ENCODE results near the gene NGRN. TPM values are rescaled to one million over a fixed set of nuclear protein-coding genes. Genes with fewer than 3 reads are reported as not detected.

NGRN gene
- total RNA-seq, 4 donors from 2014 or later: 27.7 to 58.3 (median 44.5) TPM

- no peak for DNase-seq
- Histone ChIP-seq H3K9me3 (no peaks in the 10 kb centered on the region), H3K27ac (no peak overlapping the region), H3K4me3 (no peak overlapping the region), H3K27me3 (no peaks in the 10 kb centered on the region), H3K4me1 (peaks cover 0 to 7% (median 3%) of the 10 kb centered on the region in 4 donors), H3K36me3 (no peaks in the 10 kb centered on the region)
- 71 to 73% methylated on average over 2 to 3 of the region's 3 CpGs for WGBS, 2 donors (ENCODE audit: low coverage in 1 of 2)
- TF ChIP-seq POLR2AphosphoS5 (IDR thresholded peaks at IDR 0.05) (no peak), EP300 (IDR thresholded peaks at IDR 0.05; ENCODE audit: low read depth) (no peak)
- intact Hi-C loops (cut with DNase I; ENCODE audit: low total_unique reads): no loop called here
- in situ Hi-C loops (cut with MboI; ENCODE audit: low pct_ligation_motif_present in 1 of 4, low pct_unique_long_range_greater_than_20kb in 1 of 4, low sequenced_read_pairs in 3 of 4): loop anchor here in 2 of 4 donors (25.0 kb wide), 2 partner anchors 306 to 581 kb away; partner anchors contain the start of gene FES (in 1 of the 2)
Measured at GRCh38 chr15:90305932-90306331, 40.5 kb downstream of the NGRN start.

DNA sequence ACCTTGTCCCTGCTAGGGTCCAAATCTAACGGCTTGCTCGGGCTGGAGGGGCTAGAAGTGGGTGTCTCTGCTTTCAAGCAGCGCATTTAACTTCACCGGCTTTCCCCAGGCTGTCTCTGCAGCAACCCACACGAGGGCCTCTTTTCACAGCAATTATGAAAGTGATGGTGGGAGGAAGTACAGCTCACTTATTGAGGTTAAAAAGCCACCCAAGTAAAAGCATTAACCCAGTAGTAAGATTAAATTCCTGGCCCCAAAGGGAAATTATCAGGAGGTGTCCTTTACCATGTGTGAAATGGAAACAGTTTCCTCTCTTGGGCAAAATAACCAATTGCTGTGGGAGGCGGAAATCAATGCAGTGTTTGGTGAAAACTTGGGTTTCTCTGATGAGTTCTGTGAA is 41.1 kb downstream of the NGRN start:
- WGBS, 2 donors (ENCODE audit: low coverage in 1 of 2): 48 to 50% methylated on average over 1 to 6 of the region's 6 CpGs
- intact Hi-C loops (cut with DNase I; ENCODE audit: low total_unique reads): no loop called here
- no peak overlapping the region for H3K27ac ChIP-seq

DNA sequence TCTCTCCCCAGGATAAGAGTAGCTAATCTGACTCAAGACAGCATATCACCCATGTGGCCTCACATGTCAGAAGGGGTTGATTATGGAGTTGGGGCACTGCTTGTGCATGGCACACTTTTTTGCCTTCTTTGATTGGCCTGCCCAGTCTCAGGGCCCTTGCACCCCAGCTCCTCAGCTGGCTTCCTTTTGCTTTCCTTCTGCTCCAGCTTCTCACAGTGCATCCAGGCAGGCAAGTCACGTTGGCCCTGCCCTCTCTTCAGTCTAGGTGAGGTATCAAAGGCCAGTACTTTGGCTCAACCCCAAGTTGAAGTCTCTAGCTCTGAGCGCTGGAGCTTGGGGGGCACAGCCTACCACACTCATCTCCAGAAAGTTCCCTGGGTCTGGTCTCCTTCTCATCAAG is 42.2 kb downstream of the NGRN start:
- no peaks in the 10 kb centered on the region for H3K9me3 ChIP-seq
- H3K4me3 ChIP-seq: no peak overlapping the region
- H3K27me3 ChIP-seq: no peaks in the 10 kb centered on the region
- peaks cover 0 to 6% (median 2%) of the 10 kb centered on the region in 4 donors for H3K4me1 ChIP-seq
- H3K27ac ChIP-seq: no peak overlapping the region
- in situ Hi-C loops (cut with MboI; ENCODE audit: low pct_ligation_motif_present in 1 of 4, low pct_unique_long_range_greater_than_20kb in 1 of 4, low sequenced_read_pairs in 3 of 4) (loop anchor here in 2 of 4 donors (25.0 kb wide), 2 partner anchors 305 to 580 kb away; partner anchors contain the start of gene FES (in 1 of the 2)), intact Hi-C loops (cut with DNase I; ENCODE audit: low total_unique reads) (no loop called here)
- WGBS, 2 donors (ENCODE audit: low coverage in 1 of 2): 40 to 92% methylated on average over 1 to 2 of the region's 2 CpGs
- TF ChIP-seq, protein P1, sequence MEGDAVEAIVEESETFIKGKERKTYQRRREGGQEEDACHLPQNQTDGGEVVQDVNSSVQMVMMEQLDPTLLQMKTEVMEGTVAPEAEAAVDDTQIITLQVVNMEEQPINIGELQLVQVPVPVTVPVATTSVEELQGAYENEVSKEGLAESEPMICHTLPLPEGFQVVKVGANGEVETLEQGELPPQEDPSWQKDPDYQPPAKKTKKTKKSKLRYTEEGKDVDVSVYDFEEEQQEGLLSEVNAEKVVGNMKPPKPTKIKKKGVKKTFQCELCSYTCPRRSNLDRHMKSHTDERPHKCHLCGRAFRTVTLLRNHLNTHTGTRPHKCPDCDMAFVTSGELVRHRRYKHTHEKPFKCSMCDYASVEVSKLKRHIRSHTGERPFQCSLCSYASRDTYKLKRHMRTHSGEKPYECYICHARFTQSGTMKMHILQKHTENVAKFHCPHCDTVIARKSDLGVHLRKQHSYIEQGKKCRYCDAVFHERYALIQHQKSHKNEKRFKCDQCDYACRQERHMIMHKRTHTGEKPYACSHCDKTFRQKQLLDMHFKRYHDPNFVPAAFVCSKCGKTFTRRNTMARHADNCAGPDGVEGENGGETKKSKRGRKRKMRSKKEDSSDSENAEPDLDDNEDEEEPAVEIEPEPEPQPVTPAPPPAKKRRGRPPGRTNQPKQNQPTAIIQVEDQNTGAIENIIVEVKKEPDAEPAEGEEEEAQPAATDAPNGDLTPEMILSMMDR (IDR thresholded peaks at IDR 0.05): no peak
- TF ChIP-seq POLR2A (IDR thresholded peaks at IDR 0.05): no peak
- TF ChIP-seq EP300 (IDR thresholded peaks at IDR 0.05; ENCODE audit: low read depth): no peak
- TF ChIP-seq POLR2AphosphoS5 (IDR thresholded peaks at IDR 0.05): no peak
- no peak for DNase-seq
- H3K36me3 ChIP-seq: no peaks in the 10 kb centered on the region

More for the DNA sequence above, 41.1 kb downstream of the NGRN start:
- Histone ChIP-seq H3K36me3 (no peaks in the 10 kb centered on the region), H3K4me3 (no peak overlapping the region), H3K27me3 (no peaks in the 10 kb centered on the region), H3K9me3 (no peaks in the 10 kb centered on the region), H3K4me1 (peaks cover 0 to 6% (median 2%) of the 10 kb centered on the region in 4 donors)
- in situ Hi-C loops (cut with MboI; ENCODE audit: low pct_ligation_motif_present in 1 of 4, low pct_unique_long_range_greater_than_20kb in 1 of 4, low sequenced_read_pairs in 3 of 4): loop anchor here in 2 of 4 donors (25.0 kb wide), 2 partner anchors 306 to 581 kb away; partner anchors contain the start of gene FES (in 1 of the 2)
- TF ChIP-seq, protein P1 (IDR thresholded peaks at IDR 0.05): no peak
- TF ChIP-seq POLR2AphosphoS5 (IDR thresholded peaks at IDR 0.05) (no peak), EP300 (IDR thresholded peaks at IDR 0.05; ENCODE audit: low read depth) (no peak), POLR2A (IDR thresholded peaks at IDR 0.05) (no peak)
- DNase-seq: no peak

- WGBS, 2 donors (ENCODE audit: low coverage in 1 of 2): 94% methylated on average over 4 of the region's 4 CpGs; no CpG with 5 or more reads in 1 of the 2 donors
- no peak for DNase-seq
Measured at GRCh38 chr15:90309020-90309419, 43.5 kb downstream of the NGRN start.

More at GRCh38 chr15:90309020-90309419, 43.5 kb downstream of the NGRN start:
- in situ Hi-C loops (cut with MboI; ENCODE audit: low pct_ligation_motif_present in 1 of 4, low pct_unique_long_range_greater_than_20kb in 1 of 4, low sequenced_read_pairs in 3 of 4) (loop anchor here in 2 of 4 donors (25.0 kb wide), 2 partner anchors 303 to 578 kb away; partner anchors contain the start of gene FES (in 1 of the 2)), intact Hi-C loops (cut with DNase I; ENCODE audit: low total_unique reads) (no loop called here)
- Histone ChIP-seq H3K27ac (no peak overlapping the region), H3K9me3 (no peaks in the 10 kb centered on the region), H3K36me3 (no peaks in the 10 kb centered on the region), H3K27me3 (no peaks in the 10 kb centered on the region), H3K4me1 (peaks cover 0 to 6% (median 2%) of the 10 kb centered on the region in 4 donors), H3K4me3 (no peak overlapping the region)
- TF ChIP-seq POLR2AphosphoS5 (IDR thresholded peaks at IDR 0.05) (no peak), EP300 (IDR thresholded peaks at IDR 0.05; ENCODE audit: low read depth) (no peak), POLR2A (IDR thresholded peaks at IDR 0.05) (no peak)
- TF ChIP-seq, protein P1 (IDR thresholded peaks at IDR 0.05): no peak
